Epithelial cell of esophagus (primary cell): ENCODE results near the gene NEURL4.

ENCODE experiments used
- DNase-seq: peaks from one replicate; pipeline ENCODE4 v3.0.0; 2010; ENCODE audit warnings: low read depth
- H3K4me3 ChIP-seq: 2 replicates; pipeline ENCODE4 v1.5.1; 2011; ENCODE audit warnings: mild to moderate bottlenecking, low read length, control low read depth
- CTCF ChIP-seq: IDR thresholded peaks from 2 replicates; pipeline ENCODE4 v1.5.1; 2011; ENCODE audit warnings: low read depth, mild to moderate bottlenecking, low read length, control low read depth, inconsistent platforms; ENCODE audit not compliant: insufficient read depth; ENCODE audit errors: missing control alignments

NEURL4 gene

GRCh38 chr17:7327501-7327900 lies 1.6 kb downstream of the NEURL4 start:
- no peak for DNase-seq
- no peak overlapping the region for H3K4me3 ChIP-seq
- no peak for TF ChIP-seq CTCF

GRCh38 chr17:7327056-7327455 lies 2.1 kb downstream of the NEURL4 start:
- DNase-seq = no peak
- H3K4me3 ChIP-seq = no peak overlapping the region
- no peak for TF ChIP-seq CTCF

GRCh38 chr17:7326186-7326585 lies 2.9 kb downstream of the NEURL4 start:
- no peak for DNase-seq
- H3K4me3 ChIP-seq = no peak overlapping the region
- no peak for TF ChIP-seq CTCF

- DNase-seq = no peak
- H3K4me3 ChIP-seq = no peak overlapping the region
- no peak for TF ChIP-seq CTCF
Measured at GRCh38 chr17:7325031-7325528, 4.1 kb downstream of the NEURL4 start.

- H3K4me3 ChIP-seq = no peak overlapping the region
- DNase-seq = no peak
- no peak for TF ChIP-seq CTCF
Measured at GRCh38 chr17:7324438-7324779, 4.7 kb downstream of the NEURL4 start.

GRCh38 chr17:7323731-7324437 lies 5.3 kb downstream of the NEURL4 start:
- H3K4me3 ChIP-seq = no peak overlapping the region
- DNase-seq = peak; percentile 61
- TF ChIP-seq CTCF = peak; percentile 86
